GM12892 (cell line): ENCODE measurements around the gene RNF181.

Experiments used
- POLR2A ChIP-seq: IDR thresholded peaks from 2 replicates; pipeline ENCODE4 v1.6.1; 2011; ENCODE audit warnings: low read depth, low read length, control low read depth
- POLR2AphosphoS5 ChIP-seq: IDR thresholded peaks from 2 replicates; pipeline ENCODE4 v1.6.1; 2011; ENCODE audit warnings: low read depth, low read length, control low read depth

- no peak for TF ChIP-seq POLR2AphosphoS5
- TF ChIP-seq POLR2A: no peak
These were observed 31.4 kb upstream of the RNF181 start for GRCh38 chr2:85564144-85564563.
